Esophagus muscularis mucosa (tissue), 4 donors: Measurements from ENCODE around the gene IL1RN.

Experiments
- CTCF ChIP-seq, 3 experiments: fragments of 200-600 bp in 2 of 3; fragments of 450-650 bp in 1 of 3; sonication (generic) in 2 of 3; IDR thresholded peaks; one replicate each; pipeline ENCODE4 v1.5.1; 2017 to 2019; ENCODE audit warnings: antibody characterized with exemption in 3 of 3, mild to moderate bottlenecking in 2 of 3, moderate library complexity in 1 of 3
- EP300 ChIP-seq: sonication (generic); formaldehyde crosslinking; IDR thresholded peaks from one replicate; pipeline ENCODE4 v1.6.1; 2017; ENCODE audit warnings: antibody characterized with exemption
- POLR2A ChIP-seq: fragments of 450-650 bp; IDR thresholded peaks from one replicate; pipeline ENCODE4 v1.6.1; 2017; ENCODE audit warnings: antibody characterized with exemption, moderate library complexity, mild to moderate bottlenecking, low read depth
- POLR2AphosphoS5 ChIP-seq, 2 donors: sonication (generic); formaldehyde crosslinking; IDR thresholded peaks; one replicate each; pipeline ENCODE4 v1.6.1; 2017; ENCODE audit warnings: antibody characterized with exemption in 2 of 2

GRCh38 chr2:113077921-113078320 lies 49.5 kb upstream of the IL1RN start:
- TF ChIP-seq CTCF (IDR thresholded peaks at IDR 0.05), result no peak
- no peak for TF ChIP-seq EP300
- TF ChIP-seq POLR2A, result no peak
- TF ChIP-seq POLR2AphosphoS5 (IDR thresholded peaks at IDR 0.05), result no peak
